AG20443 (cell line): ENCODE data around the gene MPZL1.
"Not testable (repeated sequence)": the region's sequence is repeated elsewhere in the genome, so short reads cannot be mapped to it uniquely, and the experiment has no call there.

Experiments
- DNase-seq: peaks from one replicate; pipeline ENCODE4 v3.0.0; 2012; ENCODE audit warnings: low spot score, mixed read lengths

Gene MPZL1

GRCh38 chr1:167812972-167813371, 91.2 kb downstream of the MPZL1 start:
- no peak for DNase-seq

- no peak for DNase-seq
These were observed 93.9 kb downstream of the MPZL1 start for GRCh38 chr1:167815650-167816049.

- peak; percentile 95 for DNase-seq
These were observed 98.3 kb downstream of the MPZL1 start for GRCh38 chr1:167819849-167820683.

GRCh38 chr1:167820684-167821355, 99.0 kb downstream of the MPZL1 start:
- no peak for DNase-seq

DNA sequence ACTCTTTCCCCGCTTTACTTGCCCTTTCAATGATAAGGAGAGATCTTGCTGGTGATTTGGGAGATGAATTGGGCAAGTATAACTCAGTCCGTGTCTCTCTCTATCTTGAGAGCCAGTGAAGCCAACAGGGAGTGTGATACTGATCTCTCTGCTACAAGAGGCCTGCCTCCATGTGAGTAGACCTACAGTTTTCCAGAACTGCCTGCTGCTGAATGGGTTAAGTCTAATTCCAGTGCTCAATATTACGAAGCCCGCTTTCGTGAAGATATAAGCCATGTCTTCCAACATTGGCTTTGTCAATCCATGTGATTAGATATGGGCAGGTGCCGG, 99.5 kb downstream of the MPZL1 start:
- no peak for DNase-seq

DNA sequence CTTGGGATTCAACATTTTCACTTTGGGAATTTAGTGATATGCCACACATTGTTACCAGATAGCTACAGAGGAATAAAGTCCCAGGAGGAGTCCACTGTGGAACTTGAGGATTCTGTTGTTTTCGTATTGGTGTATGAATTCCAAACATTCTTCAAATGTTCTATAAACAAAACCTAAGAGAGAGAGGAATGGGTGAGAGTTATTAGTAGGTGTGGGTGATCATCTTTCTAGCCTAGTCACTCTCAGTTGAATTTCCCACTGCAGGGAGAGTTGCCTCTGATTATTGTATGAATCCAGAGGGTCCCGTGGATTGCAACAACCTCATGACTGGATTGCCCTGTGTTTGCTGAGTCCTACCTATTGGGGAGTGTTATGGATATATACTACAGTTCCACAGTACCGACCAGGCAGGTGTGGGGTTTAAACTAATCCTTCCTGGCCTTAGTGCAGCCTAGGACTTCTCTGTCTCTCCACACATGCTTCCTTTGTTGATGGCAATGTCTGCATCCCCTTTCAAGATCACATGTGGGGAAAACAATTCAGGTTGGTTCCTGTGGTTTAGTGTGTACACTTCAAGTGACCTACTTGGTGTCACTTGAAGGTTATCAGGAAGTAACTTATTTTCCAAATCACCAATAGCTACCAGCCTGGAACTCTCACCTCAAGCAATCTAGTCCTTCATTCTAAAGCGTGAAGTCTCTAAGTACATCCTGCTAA, 100.3 kb downstream of the MPZL1 start:
- DNase-seq = peak; percentile 23

DNA sequence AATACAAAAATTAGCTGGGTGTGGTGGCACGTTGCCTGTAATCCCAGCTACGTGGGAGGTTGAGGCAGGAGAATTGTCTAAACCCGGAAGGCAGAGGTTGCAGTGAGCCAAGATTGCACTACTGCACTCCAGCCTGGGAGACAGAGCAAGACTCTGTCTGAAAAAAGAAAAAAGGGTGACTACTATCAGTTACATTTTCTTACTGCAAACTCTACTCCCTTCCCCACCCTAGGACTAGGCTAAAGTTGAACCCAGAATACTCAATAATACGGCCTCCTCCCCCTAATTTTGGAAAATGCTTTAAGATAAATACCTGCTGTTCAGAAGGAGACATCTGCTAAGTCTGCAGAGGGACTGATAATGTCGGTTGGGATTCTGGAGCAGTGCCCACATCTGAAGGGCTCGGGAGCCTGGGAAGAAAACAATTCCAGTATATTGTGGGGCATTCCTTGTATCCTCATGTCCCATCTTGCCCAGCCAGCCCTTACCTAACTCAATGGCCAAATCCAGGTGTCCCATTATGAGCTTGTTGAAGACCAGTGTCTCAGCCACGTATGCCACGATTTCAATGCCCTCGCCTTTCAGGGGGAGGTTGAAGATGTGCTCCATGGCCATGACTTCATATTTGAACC, 102.5 kb downstream of the MPZL1 start:
- no peak for DNase-seq

DNA sequence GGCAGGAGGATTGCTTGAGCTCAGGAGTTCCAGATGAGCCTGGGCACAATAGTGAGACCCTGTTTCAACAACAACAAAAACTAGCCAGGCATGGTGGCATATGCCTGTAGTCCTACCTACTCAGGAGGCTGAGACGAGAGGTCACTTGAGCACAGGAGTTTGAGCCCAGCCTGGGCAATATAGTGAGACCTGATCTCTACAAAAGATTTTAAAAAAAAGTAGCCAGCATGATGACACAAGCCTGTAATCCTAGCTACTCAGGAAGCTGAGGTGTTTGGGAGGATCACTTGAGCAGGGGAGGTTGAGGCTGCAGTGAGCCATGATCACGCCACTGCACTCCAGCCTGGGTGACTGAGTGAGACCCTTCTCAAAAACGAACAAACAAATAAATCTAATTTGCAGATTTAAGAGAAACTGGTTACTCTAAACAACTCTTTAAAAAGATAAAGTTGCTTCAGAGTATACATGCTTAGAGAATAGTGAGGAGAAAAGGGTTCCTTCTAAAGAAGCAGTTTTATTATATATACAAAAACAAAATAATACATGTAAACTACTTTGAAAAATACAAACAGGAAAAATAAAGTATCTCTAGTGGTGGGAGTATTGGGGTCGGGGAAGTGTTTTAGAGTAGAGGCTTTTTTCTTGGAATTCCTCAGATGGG, 103.8 kb downstream of the MPZL1 start:
- DNase-seq = no peak

- DNase-seq = no peak
These were observed 104.3 kb downstream of the MPZL1 start for GRCh38 chr1:167826127-167826526.

DNA sequence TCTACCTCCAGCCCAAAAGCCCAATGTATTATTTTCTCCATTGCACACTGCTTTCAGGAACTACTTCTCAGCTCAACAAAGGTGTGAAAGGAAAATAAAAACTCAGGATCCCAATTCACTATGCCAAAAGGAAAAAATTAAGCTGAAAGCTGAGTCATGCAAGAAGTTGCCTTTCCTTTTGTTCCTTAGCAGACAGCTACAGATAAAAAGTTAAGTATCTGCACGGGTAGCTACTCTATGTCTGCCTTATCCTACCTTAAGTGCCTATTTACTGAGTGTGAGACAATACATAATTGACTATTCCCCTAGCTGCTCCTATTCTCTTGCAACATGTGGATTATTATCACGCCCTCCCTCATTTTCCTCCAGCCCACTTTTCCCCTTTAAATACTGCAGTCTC, 108.1 kb downstream of the MPZL1 start:
- DNase-seq = no peak

GRCh38 chr1:167830668-167831067, 108.9 kb downstream of the MPZL1 start:
- DNase-seq = not testable (repeated sequence)

DNA sequence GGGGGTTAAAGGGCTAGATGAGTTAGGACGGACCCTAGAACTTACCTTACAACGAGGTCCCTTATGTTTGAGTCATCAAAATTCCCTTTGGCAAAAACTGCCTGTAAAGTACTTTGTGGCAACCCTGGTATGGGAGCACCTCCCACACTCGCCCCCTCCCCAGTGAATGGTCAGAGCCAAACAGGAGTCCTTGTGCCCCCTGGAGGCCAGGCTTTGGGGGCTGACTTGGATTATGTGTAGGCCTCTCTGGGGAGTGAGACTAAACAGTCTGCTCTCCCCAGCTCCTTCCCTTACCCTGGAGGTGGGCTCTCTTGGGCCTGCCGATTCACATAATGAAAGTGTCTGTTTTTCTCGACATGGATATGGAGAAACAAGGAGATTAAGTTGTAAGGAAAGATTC, 110.9 kb downstream of the MPZL1 start:
- no peak for DNase-seq

DNA sequence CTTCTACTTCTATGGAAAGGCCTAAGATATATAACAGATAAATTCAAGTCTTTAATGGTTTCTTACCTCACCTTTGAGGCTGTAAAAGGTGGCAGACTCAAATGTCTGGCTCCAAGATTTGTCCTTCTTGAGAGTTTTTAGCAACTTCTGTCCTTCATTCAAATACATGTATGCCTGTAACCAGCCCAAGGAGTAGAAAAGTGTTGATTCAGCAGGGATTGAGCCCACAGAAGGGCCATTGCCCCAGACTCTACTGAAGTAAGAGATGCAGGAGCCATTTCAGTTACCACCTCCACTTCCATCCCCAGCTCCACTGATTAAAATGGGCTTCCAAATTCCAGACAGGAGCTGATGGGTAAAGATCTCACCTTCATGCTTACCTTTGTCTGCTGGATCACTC, 112.1 kb downstream of the MPZL1 start:
- DNase-seq = no peak

- DNase-seq = no peak
These were observed 114.4 kb downstream of the MPZL1 start for GRCh38 chr1:167836197-167836596.

DNA sequence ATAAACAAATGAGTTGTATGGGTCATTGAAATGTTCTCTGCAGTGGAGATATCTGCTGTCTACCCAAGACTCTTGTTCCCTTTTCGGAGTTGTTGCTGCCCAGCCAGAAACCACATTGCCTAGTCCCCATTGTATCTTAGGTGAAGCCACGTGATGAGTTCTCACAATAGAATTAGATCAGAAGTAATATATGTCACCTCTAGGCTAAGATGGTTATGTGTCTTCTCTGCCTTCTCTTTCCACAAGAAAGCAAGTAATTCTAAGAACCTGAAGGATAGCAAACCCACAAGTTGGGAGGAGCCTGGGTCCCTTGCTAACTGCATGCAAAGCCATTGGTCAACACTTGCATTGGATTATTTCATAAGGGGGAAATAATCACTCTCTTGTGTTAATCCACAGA, 115.5 kb downstream of the MPZL1 start:
- DNase-seq = no peak

GRCh38 chr1:167839009-167839408, 117.2 kb downstream of the MPZL1 start:
- no peak for DNase-seq
